Measurements from ENCODE around the gene SHTN1.

GRCh38 chr10:116833986-116834985 is 170.7 kb downstream of the SHTN1 start:
- TF ChIP-seq CTCF (IDR thresholded peaks at IDR 0.05): no peak
- no peak for TF ChIP-seq POLR2A (IDR thresholded peaks at IDR 0.05)
- no peak for TF ChIP-seq EP300 (IDR thresholded peaks at IDR 0.05; ENCODE audit: low read depth)
- no peak for TF ChIP-seq POLR2AphosphoS5 (IDR thresholded peaks at IDR 0.05)
